Endothelial cell of umbilical vein (primary cell): ENCODE data around the gene PCARE. TPM values are rescaled to one million over a fixed set of nuclear protein-coding genes. Genes with fewer than 3 reads are reported as not detected.

Source experiments
- BruUV-seq: library from RNA; stranded (reverse); fragments of 400-500 nt; replicated peaks from 2 replicates; lab custom pipeline; 2021; lab: Mats Ljungman, UMichigan
- CTCF ChIA-PET: fragments of 300-600, 350-600 bp; sonication (Branson Sonifier 250); formaldehyde crosslinking; loops from one replicate; lab custom pipeline; 2021; ENCODE audit warnings: antibody characterized with exemption, inconsistent platforms; lab: Charles Lee
- POLR2A ChIA-PET: fragments of 300-600, 350-600 bp; sonication (Branson Sonifier 250); formaldehyde crosslinking; loops from one replicate; lab custom pipeline; 2021; ENCODE audit warnings: antibody characterized with exemption, inconsistent platforms; lab: Charles Lee
- DNase-seq: peaks from one replicate; pipeline ENCODE4 v3.0.0-alpha.2; 2011; ENCODE audit warnings: low read depth, low spot score
- FAIRE-seq: peaks from 2 replicates; lab custom pipeline; 2011; peaks lifted over from hg19 to GRCh38; lab: Jason Lieb, UNC
- H2AFZ ChIP-seq: 2 replicates; pipeline ENCODE4 v1.6.0; 2012; ENCODE audit warnings: low read depth, low read length, control low read depth, inconsistent platforms
- H3K27ac ChIP-seq: 2 replicates; pipeline ENCODE4 v1.5.1; 2011; ENCODE audit warnings: low read depth, mild to moderate bottlenecking, control low read depth, low read length, moderate library complexity; ENCODE audit not compliant: insufficient read depth
- H3K27me3 ChIP-seq, 2 experiments: 2 replicates each; pipeline versions ENCODE4 v1.6.0 to v1.6.1; 2011; ENCODE audit warnings: low read length in 2 of 2, mixed read lengths in 1 of 2; ENCODE audit not compliant: control insufficient read depth in 2 of 2, insufficient read depth in 2 of 2
- H3K36me3 ChIP-seq, 2 experiments: 2 replicates in 1 of 2; 3 replicates in 1 of 2; pipeline ENCODE4 v1.5.1; 2011; ENCODE audit warnings: low read length in 2 of 2, mild to moderate bottlenecking in 1 of 2, moderate library complexity in 1 of 2; ENCODE audit not compliant: control insufficient read depth in 2 of 2, insufficient read depth in 2 of 2; ENCODE audit errors: extremely low read depth in 1 of 2
- H3K4me1 ChIP-seq: 3 replicates; pipeline ENCODE4 v1.5.1; 2011; ENCODE audit warnings: mild to moderate bottlenecking, low read length; ENCODE audit not compliant: control insufficient read depth, insufficient read depth; ENCODE audit errors: extremely low read depth
- H3K4me2 ChIP-seq: 2 replicates; pipeline ENCODE4 v1.6.1; 2011; ENCODE audit warnings: low read length, control low read depth, mixed read lengths; ENCODE audit not compliant: insufficient read depth
- H3K4me3 ChIP-seq, 3 experiments: fragments of 200-600 bp in 1 of 3; sonication (generic), shearing (Covaris generic) in 1 of 3; replicated peaks in 1 of 3; 2 replicates each; pipeline ENCODE4 v1.5.1; 2011 to 2016; ENCODE audit warnings: control low read depth in 3 of 3, low read length in 3 of 3, mild to moderate bottlenecking in 2 of 3, inconsistent platforms in 1 of 3, low read depth in 1 of 3, moderate library complexity in 1 of 3; ENCODE audit not compliant: insufficient read depth in 1 of 3
- H3K79me2 ChIP-seq: 2 replicates; pipeline ENCODE4 v1.6.0; 2012; ENCODE audit warnings: low read length, inconsistent platforms; ENCODE audit not compliant: control insufficient read depth, insufficient read depth
- H3K9ac ChIP-seq: replicated peaks from 2 replicates; pipeline ENCODE3; 2011; ENCODE audit warnings: low read length, control low read depth; ENCODE audit not compliant: insufficient read depth; ENCODE audit errors: extremely low read depth
- H3K9me1 ChIP-seq: replicated peaks from 3 replicates; pipeline ENCODE4 v1.6.0; 2011; ENCODE audit warnings: mild to moderate bottlenecking, low read length; ENCODE audit not compliant: control insufficient read depth, insufficient read depth; ENCODE audit errors: extremely low read depth
- H3K9me3 ChIP-seq: replicated peaks from 2 replicates; pipeline ENCODE4 v1.5.1; 2012; ENCODE audit warnings: low read length, inconsistent platforms; ENCODE audit not compliant: control insufficient read depth, insufficient read depth
- H4K20me1 ChIP-seq: replicated peaks from 2 replicates; pipeline ENCODE3; 2011; ENCODE audit warnings: mild to moderate bottlenecking, low read length; ENCODE audit not compliant: control insufficient read depth, insufficient read depth; ENCODE audit errors: extremely low read depth
- EZH2 ChIP-seq: IDR thresholded peaks from 2 replicates; pipeline ENCODE4 v1.6.1; 2012; ENCODE audit warnings: borderline replicate concordance, low read depth, mild to moderate bottlenecking, moderate library complexity, low read length, inconsistent platforms; ENCODE audit not compliant: severe bottlenecking
- GATA2 ChIP-seq: IDR thresholded peaks from 2 replicates; pipeline ENCODE4 v1.7.0; 2011; ENCODE audit warnings: low read depth, mild to moderate bottlenecking, moderate library complexity, mixed read lengths, low read length; ENCODE audit not compliant: insufficient read length, insufficient read depth
- JUN ChIP-seq: IDR thresholded peaks from 2 replicates; pipeline ENCODE4 v1.6.1; 2011; ENCODE audit warnings: borderline replicate concordance, low read depth; ENCODE audit not compliant: insufficient read length, insufficient read depth
- POLR2A ChIP-seq: IDR thresholded peaks from 2 replicates; pipeline ENCODE4 v1.6.1; 2012; ENCODE audit warnings: low read depth, mild to moderate bottlenecking, control low read depth, low read length
- POLR2AphosphoS5 ChIP-seq: IDR thresholded peaks from 2 replicates; pipeline ENCODE4 v1.6.1; 2012; ENCODE audit warnings: low read depth, mild to moderate bottlenecking, control low read depth, low read length, moderate library complexity; ENCODE audit not compliant: insufficient read depth
- dilution Hi-C: fragments of 300-500 bp; cut with MboI; formaldehyde crosslinking; loops from one replicate; pipeline ENCODE4 v1.15.0; 2019; ENCODE audit warnings: low sequenced_read_pairs; ENCODE audit not compliant: extremely low pct_ligation_motif_present
- intact Hi-C: fragments of 100-400 bp; cut with micrococcal nuclease; formaldehyde crosslinking; loops from one replicate; pipeline ENCODE4 v1.10.0; 2022
- polyA plus RNA-seq, 4 experiments: library from polyadenylated mRNA; depleted of rRNA in 3 of 4; stranded (reverse) in 3 of 4; unstranded in 1 of 4; fragments of >200 nt; gene quantifications; 2 replicates each; pipeline versions ENCODE4 v1.2.1 to v1.2.3, GENCODE V29; 2011 to 2012; ENCODE audit warnings: missing spikeins in 1 of 4
- total RNA-seq: library from RNA; stranded (reverse); gene quantifications from 2 replicates; pipeline ENCODE4 v1.2.3, GENCODE V29; 2021
- TF ChIP-seq, protein P1 (sequence below): IDR thresholded peaks from 2 replicates; pipeline ENCODE4 v1.6.1; 2011; ENCODE audit not compliant: insufficient read depth, insufficient read length

PCARE gene
- total and polyA plus RNA-seq, 2 donors (not counting 3 experiments of a cell fraction or from before 2014, with no cell fraction given) = not detected

DNA sequence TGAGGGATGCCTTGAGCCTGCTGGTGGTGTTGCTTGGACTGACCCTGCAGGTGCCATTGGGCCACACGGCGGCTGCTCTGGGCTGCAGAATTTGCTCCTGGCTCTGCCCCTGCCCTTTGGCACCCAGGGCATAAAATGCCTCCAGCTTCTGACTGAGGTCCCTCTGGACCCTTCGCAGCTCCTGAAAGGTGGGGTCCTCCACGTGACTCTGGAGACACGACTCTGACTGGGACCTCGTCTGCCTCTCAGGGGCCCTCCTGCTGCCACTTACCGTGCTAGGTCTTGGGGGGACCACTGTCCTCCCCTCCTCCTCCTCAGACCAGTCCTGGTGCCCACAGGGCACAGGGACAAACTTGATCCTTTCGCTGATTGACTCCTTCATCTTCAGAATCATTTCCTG, 2.1 kb downstream of the PCARE start:
- no peak overlapping the region for H2AFZ ChIP-seq
- H3K27ac ChIP-seq = no peak overlapping the region
- no peak overlapping the region for H3K4me2 ChIP-seq
- DNase-seq (no peak), FAIRE-seq (no peak)
- H3K27me3 ChIP-seq = peaks cover 0 to 3% of the 10 kb centered on the region in 2 experiments
- TF ChIP-seq POLR2A = no peak
- H3K9ac ChIP-seq = no peak overlapping the region
- no peaks in the 10 kb centered on the region for H3K79me2 ChIP-seq
- no peaks in the 10 kb centered on the region for H4K20me1 ChIP-seq
- no TSS peak for BruUV-seq
- no peaks in the 10 kb centered on the region for H3K9me3 ChIP-seq
- POLR2A ChIA-PET = no interaction called here
- CTCF ChIA-PET = no interaction called here
- no peaks in the 10 kb centered on the region for H3K36me3 ChIP-seq
- no peak overlapping the region for H3K4me3 ChIP-seq
- dilution Hi-C loops = no loop called here
- intact Hi-C loops = no loop called here
- H3K4me1 ChIP-seq = no peaks in the 10 kb centered on the region
- H3K9me1 ChIP-seq = no peaks in the 10 kb centered on the region

DNA sequence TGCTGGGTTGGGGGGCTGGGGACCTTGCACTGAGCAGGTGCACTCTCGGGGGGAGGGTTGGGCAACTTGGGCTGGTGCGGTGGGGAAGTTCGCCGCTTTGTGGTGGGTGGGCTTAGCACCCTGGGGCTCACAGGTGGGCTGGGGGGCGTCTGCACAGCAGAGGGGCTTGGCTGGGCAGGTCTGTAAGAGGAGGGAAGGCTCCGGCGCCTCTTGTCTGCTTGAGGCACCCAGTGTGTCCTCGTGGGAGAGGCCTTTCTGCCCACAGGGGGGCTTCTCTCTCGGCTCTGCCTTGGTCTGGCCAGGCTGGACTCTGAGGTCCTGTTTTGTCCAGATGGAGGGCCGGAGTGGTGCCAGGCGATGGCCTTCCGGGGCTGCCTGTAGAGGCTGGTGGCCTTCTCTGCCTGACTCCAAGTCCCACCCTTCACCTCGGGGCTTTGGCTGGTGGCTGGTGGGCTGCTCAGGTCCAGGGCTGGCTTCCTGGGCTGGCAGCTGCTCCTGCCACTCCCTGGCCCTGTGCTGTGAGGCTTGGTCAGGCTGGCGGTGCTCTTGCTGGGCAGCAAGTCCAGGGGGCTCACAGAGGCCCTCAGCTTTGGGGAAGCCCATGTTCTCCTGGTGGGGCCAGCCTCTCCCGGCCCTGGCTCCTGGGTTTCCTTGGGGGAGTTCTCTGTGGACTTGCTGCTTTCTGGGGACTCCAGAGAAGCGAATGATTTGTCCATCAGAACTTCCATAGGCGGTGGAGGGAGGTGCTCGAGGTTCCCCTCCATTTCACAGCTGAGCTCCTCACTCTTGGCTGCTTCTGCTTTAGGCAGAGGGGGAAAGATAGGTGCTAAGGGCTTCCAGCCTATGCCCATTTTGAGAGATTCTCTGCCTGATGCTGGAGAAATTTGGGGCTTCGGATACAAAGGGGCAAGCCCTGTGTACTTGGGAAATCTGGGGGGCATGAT, 3.0 kb downstream of the PCARE start:
- peaks cover 0 to 3% of the 10 kb centered on the region in 2 experiments for H3K27me3 ChIP-seq
- DNase-seq = no peak
- no peak overlapping the region for H2AFZ ChIP-seq
- H3K4me3 ChIP-seq = no peak overlapping the region
- no TSS peak for BruUV-seq
- no peak overlapping the region for H3K4me2 ChIP-seq
- TF ChIP-seq JUN = no peak
- TF ChIP-seq EZH2 = no peak
- TF ChIP-seq GATA2 = no peak
- no peak for TF ChIP-seq POLR2AphosphoS5
- TF ChIP-seq, protein P1, sequence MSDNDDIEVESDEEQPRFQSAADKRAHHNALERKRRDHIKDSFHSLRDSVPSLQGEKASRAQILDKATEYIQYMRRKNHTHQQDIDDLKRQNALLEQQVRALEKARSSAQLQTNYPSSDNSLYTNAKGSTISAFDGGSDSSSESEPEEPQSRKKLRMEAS = no peak
- no peak for TF ChIP-seq POLR2A
- intact Hi-C loops = no loop called here
- H3K9me3 ChIP-seq = no peaks in the 10 kb centered on the region
- no peaks in the 10 kb centered on the region for H3K9me1 ChIP-seq
- H3K27ac ChIP-seq = no peak overlapping the region
- CTCF ChIA-PET = no interaction called here
- dilution Hi-C loops = no loop called here
- H3K9ac ChIP-seq = no peak overlapping the region
- no peaks in the 10 kb centered on the region for H3K79me2 ChIP-seq
- no peak for FAIRE-seq
- H3K36me3 ChIP-seq = no peaks in the 10 kb centered on the region
- no peaks in the 10 kb centered on the region for H4K20me1 ChIP-seq
- no peaks in the 10 kb centered on the region for H3K4me1 ChIP-seq
- POLR2A ChIA-PET = no interaction called here
